HCT116 (cell line): ENCODE results near the gene BRSK2. TPM values are rescaled to one million over a fixed set of nuclear protein-coding genes. Genes with fewer than 3 reads are reported as not detected.

Experiments
- ATAC-seq: fragments of 200-7000 bp; cut with Tn5 transposase; 2 replicates; pipeline ENCODE4 v1.9.1; 2020; ENCODE audit warnings: mild to moderate bottlenecking, moderate library complexity
- BruUV-seq: library from RNA; stranded (reverse); fragments of 400-500 nt; replicated peaks from 2 replicates; lab custom pipeline; 2021; lab: Mats Ljungman, UMichigan
- CTCF ChIA-PET: fragments of 300-600 bp; sonication (Branson Sonifier 250); formaldehyde crosslinking; loops from one replicate; lab custom pipeline; 2021; ENCODE audit warnings: antibody characterized with exemption; lab: Charles Lee
- POLR2A ChIA-PET: fragments of 300-600, 350-600 bp; sonication (Branson Sonifier 250); formaldehyde crosslinking; loops from one replicate; lab custom pipeline; 2021; ENCODE audit warnings: antibody characterized with exemption; lab: Charles Lee
- RAD21 ChIA-PET, 2 experiments: fragments of 300-600 bp; sonication (Branson Sonifier 250); formaldehyde crosslinking; loops; one replicate each; lab custom pipeline; 2023; ENCODE audit warnings: low total read pairs in 2 of 2; ENCODE audit not compliant: uncharacterized antibody in 2 of 2, unreplicated experiment in 2 of 2, low non-redundant PET in 1 of 2; lab: Charles Lee
- DNase-seq: peaks from one replicate; pipeline ENCODE4 v3.0.0-alpha.2; 2010; ENCODE audit warnings: low read depth, low spot score
- H2AFZ ChIP-seq: fragments of 200-600 bp; shearing (Covaris generic), sonication (generic); 2 replicates; pipeline ENCODE4 v1.6.1; 2017; ENCODE audit warnings: low read depth, mixed run types, mixed read lengths, antibody characterized with exemption, low read length; ENCODE audit not compliant: poor library complexity, severe bottlenecking
- H3K27ac ChIP-seq: 2 replicates; pipeline ENCODE4 v1.5.1; 2012; ENCODE audit warnings: low read depth, low read length
- H3K27me3 ChIP-seq: fragments of 200-600 bp; sonication (generic); 2 replicates; pipeline ENCODE4 v1.6.1; 2016; ENCODE audit warnings: mixed run types, low read length, mixed read lengths; ENCODE audit not compliant: insufficient read depth
- H3K36me3 ChIP-seq, 2 experiments: fragments of 200-500 bp in 1 of 2; fragments of 200-600 bp in 1 of 2; sonication (Bioruptor generic) in 1 of 2; sonication (generic) in 1 of 2; 2 replicates each; pipeline versions ENCODE4 v1.5.1 to v1.6.1; 2014 to 2016; ENCODE audit warnings: low read length in 2 of 2, inconsistent platforms in 1 of 2, mixed read lengths in 1 of 2, mixed run types in 1 of 2; ENCODE audit not compliant: insufficient read depth in 2 of 2, control insufficient read depth in 1 of 2
- H3K4me1 ChIP-seq, 2 experiments: fragments of 200-600 bp in 1 of 2; sonication (generic) in 1 of 2; 2 replicates each; pipeline versions ENCODE4 v1.5.1 to v1.6.1; 2012 to 2017; ENCODE audit warnings: low read length in 2 of 2, inconsistent platforms in 1 of 2, mild to moderate bottlenecking in 1 of 2, mixed read lengths in 1 of 2, mixed run types in 1 of 2, moderate library complexity in 1 of 2; ENCODE audit not compliant: insufficient read depth in 2 of 2, control insufficient read depth in 1 of 2
- H3K4me2 ChIP-seq: fragments of 200-600 bp; sonication (generic); 2 replicates; pipeline ENCODE4 v1.6.1; 2017; ENCODE audit warnings: mixed run types, low read length, mixed read lengths
- H3K4me3 ChIP-seq, 2 experiments: fragments of 200-600 bp in 1 of 2; sonication (generic) in 1 of 2; replicated peaks in 1 of 2; 2 replicates each; pipeline ENCODE4 v1.5.1; 2011 to 2016; ENCODE audit warnings: low read length in 2 of 2, control low read depth in 1 of 2, low read depth in 1 of 2, mild to moderate bottlenecking in 1 of 2, mixed read lengths in 1 of 2, mixed run types in 1 of 2
- H3K79me2 ChIP-seq: fragments of 200-600 bp; sonication (generic); 2 replicates; pipeline ENCODE4 v1.6.1; 2017; ENCODE audit warnings: mild to moderate bottlenecking, mixed run types, low read length, moderate library complexity, mixed read lengths; ENCODE audit not compliant: insufficient read depth
- H3K9ac ChIP-seq: fragments of 200-600 bp; sonication (generic); 2 replicates; pipeline ENCODE4 v1.6.1; 2016; ENCODE audit warnings: low read length, mixed read lengths
- H3K9me2 ChIP-seq: fragments of 200-600 bp; sonication (generic), shearing (Covaris generic); 2 replicates; pipeline ENCODE4 v1.6.1; 2017; ENCODE audit warnings: mixed run types, mild to moderate bottlenecking, moderate library complexity; ENCODE audit not compliant: insufficient read depth
- H3K9me3 ChIP-seq, 2 experiments: fragments of 200-500 bp in 1 of 2; fragments of 200-600 bp in 1 of 2; sonication (Bioruptor generic) in 1 of 2; sonication (generic) in 1 of 2; 2 replicates each; pipeline ENCODE4 v1.6.1; 2014 to 2017; ENCODE audit warnings: low read length in 2 of 2, mixed read lengths in 2 of 2, inconsistent platforms in 1 of 2, low read depth in 1 of 2, mild to moderate bottlenecking in 1 of 2, mixed run types in 1 of 2, moderate library complexity in 1 of 2; ENCODE audit not compliant: control insufficient read depth in 1 of 2, insufficient read depth in 1 of 2
- H4K20me1 ChIP-seq: fragments of 200-600 bp; sonication (generic), shearing (Covaris generic); 2 replicates; pipeline ENCODE4 v1.6.1; 2017; ENCODE audit warnings: mixed run types, mild to moderate bottlenecking, moderate library complexity; ENCODE audit not compliant: insufficient read depth
- CBX3 ChIP-seq: IDR thresholded peaks from 2 replicates; pipeline ENCODE4 v1.6.1; 2012; ENCODE audit warnings: low read depth
- CEBPB ChIP-seq: IDR thresholded peaks from 2 replicates; pipeline ENCODE4 v1.6.1; 2012; ENCODE audit warnings: low read depth
- ELF1 ChIP-seq: IDR thresholded peaks from 2 replicates; pipeline ENCODE4 v1.6.1; 2012; ENCODE audit warnings: low read depth, borderline replicate concordance
- EZH2phosphoT487 ChIP-seq: fragments of 200-600 bp; IDR thresholded peaks from 2 replicates; pipeline ENCODE4 v1.6.1; 2018; ENCODE audit warnings: antibody characterized with exemption, borderline replicate concordance
- JUND ChIP-seq: IDR thresholded peaks from 2 replicates; pipeline ENCODE4 v1.6.1; 2012
- RAD21 ChIP-seq: IDR thresholded peaks from 2 replicates; pipeline ENCODE4 v1.6.1; 2012; ENCODE audit warnings: low read depth, mild to moderate bottlenecking
- SRF ChIP-seq: IDR thresholded peaks from 2 replicates; pipeline ENCODE4 v1.6.1; 2012; ENCODE audit warnings: low read depth
- YY1 ChIP-seq: IDR thresholded peaks from 2 replicates; pipeline ENCODE4 v1.6.1; 2011; ENCODE audit warnings: low read length, low read depth, moderate library complexity, mild to moderate bottlenecking; ENCODE audit not compliant: insufficient replicate concordance; ENCODE audit errors: extremely low read depth
- ZNF274 ChIP-seq: fragments of 200-500 bp; sonication (Bioruptor generic); IDR thresholded peaks from 2 replicates; pipeline ENCODE4 v1.6.1; 2014; ENCODE audit warnings: mild to moderate bottlenecking, low read depth, low read length, inconsistent platforms
- intact Hi-C: fragments of 100-400 bp; cut with micrococcal nuclease; formaldehyde crosslinking; loops from 2 replicates; pipeline ENCODE4 v1.10.0; 2022
- total RNA-seq: library from RNA; stranded (reverse); gene quantifications from one replicate; pipeline ENCODE4 v1.2.1, GENCODE V29; 2021; ENCODE audit not compliant: unreplicated experiment
- TF ChIP-seq, protein P1 (sequence below): IDR thresholded peaks from 2 replicates; pipeline ENCODE4 v1.6.1; 2011; ENCODE audit warnings: mild to moderate bottlenecking, low read length, moderate library complexity; ENCODE audit not compliant: insufficient replicate concordance; ENCODE audit errors: extremely low read depth
- TF ChIP-seq, protein P2 (sequence below): IDR thresholded peaks from 2 replicates; pipeline ENCODE4 v1.6.1; 2012
- TF ChIP-seq, protein P3 (sequence below): IDR thresholded peaks from 2 replicates; pipeline ENCODE4 v1.6.1; 2012; ENCODE audit warnings: low read depth

Gene BRSK2
- total RNA-seq, 1 experiment from 2014 or later = 14.0 TPM

DNA sequence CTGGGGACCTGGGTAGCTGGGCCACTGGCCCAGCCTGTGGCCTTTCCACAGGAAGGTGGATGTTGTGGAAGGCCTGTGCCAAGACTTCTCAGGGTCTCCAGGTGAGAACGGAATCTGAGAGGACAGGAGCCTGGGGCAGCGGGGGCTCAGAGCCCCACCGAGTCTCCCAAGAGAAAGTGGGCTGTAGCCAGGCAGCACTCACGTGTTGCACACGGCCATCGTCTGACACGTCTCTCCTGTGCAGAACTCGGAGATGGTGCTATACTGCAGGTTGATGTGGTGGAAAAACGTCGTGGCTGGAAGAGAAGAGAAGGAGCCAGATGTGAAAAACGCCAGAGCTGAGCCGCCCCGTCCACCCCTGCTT lies 90.4 kb downstream of the BRSK2 start:
- H3K4me2 ChIP-seq = no peak overlapping the region
- RAD21 ChIA-PET = no interaction called here
- H3K4me3 ChIP-seq = no peak overlapping the region
- no TSS peak for BruUV-seq
- TF ChIP-seq RAD21 (no peak), JUND (no peak), SRF (no peak), ELF1 (no peak), CEBPB (no peak), CBX3 (no peak), ZNF274 (no peak), YY1 (no peak), EZH2phosphoT487 (no peak)
- TF ChIP-seq, protein P1, sequence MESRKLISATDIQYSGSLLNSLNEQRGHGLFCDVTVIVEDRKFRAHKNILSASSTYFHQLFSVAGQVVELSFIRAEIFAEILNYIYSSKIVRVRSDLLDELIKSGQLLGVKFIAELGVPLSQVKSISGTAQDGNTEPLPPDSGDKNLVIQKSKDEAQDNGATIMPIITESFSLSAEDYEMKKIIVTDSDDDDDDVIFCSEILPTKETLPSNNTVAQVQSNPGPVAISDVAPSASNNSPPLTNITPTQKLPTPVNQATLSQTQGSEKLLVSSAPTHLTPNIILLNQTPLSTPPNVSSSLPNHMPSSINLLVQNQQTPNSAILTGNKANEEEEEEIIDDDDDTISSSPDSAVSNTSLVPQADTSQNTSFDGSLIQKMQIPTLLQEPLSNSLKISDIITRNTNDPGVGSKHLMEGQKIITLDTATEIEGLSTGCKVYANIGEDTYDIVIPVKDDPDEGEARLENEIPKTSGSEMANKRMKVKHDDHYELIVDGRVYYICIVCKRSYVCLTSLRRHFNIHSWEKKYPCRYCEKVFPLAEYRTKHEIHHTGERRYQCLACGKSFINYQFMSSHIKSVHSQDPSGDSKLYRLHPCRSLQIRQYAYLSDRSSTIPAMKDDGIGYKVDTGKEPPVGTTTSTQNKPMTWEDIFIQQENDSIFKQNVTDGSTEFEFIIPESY = no peak
- TF ChIP-seq, protein P2, sequence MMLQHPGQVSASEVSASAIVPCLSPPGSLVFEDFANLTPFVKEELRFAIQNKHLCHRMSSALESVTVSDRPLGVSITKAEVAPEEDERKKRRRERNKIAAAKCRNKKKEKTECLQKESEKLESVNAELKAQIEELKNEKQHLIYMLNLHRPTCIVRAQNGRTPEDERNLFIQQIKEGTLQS = no peak
- TF ChIP-seq, protein P3, sequence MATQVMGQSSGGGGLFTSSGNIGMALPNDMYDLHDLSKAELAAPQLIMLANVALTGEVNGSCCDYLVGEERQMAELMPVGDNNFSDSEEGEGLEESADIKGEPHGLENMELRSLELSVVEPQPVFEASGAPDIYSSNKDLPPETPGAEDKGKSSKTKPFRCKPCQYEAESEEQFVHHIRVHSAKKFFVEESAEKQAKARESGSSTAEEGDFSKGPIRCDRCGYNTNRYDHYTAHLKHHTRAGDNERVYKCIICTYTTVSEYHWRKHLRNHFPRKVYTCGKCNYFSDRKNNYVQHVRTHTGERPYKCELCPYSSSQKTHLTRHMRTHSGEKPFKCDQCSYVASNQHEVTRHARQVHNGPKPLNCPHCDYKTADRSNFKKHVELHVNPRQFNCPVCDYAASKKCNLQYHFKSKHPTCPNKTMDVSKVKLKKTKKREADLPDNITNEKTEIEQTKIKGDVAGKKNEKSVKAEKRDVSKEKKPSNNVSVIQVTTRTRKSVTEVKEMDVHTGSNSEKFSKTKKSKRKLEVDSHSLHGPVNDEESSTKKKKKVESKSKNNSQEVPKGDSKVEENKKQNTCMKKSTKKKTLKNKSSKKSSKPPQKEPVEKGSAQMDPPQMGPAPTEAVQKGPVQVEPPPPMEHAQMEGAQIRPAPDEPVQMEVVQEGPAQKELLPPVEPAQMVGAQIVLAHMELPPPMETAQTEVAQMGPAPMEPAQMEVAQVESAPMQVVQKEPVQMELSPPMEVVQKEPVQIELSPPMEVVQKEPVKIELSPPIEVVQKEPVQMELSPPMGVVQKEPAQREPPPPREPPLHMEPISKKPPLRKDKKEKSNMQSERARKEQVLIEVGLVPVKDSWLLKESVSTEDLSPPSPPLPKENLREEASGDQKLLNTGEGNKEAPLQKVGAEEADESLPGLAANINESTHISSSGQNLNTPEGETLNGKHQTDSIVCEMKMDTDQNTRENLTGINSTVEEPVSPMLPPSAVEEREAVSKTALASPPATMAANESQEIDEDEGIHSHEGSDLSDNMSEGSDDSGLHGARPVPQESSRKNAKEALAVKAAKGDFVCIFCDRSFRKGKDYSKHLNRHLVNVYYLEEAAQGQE = no peak
- H3K27me3 ChIP-seq = no peaks in the 10 kb centered on the region
- H3K79me2 ChIP-seq = no peaks in the 10 kb centered on the region; the same call in 1 of the 2 replicates
- no peaks in the 10 kb centered on the region for H3K36me3 ChIP-seq
- no peak for ATAC-seq
- H4K20me1 ChIP-seq = no peaks in the 10 kb centered on the region
- H3K9ac ChIP-seq = no peak overlapping the region
- H3K27ac ChIP-seq = no peak overlapping the region
- H3K4me1 ChIP-seq = peaks cover 3 to 5% of the 10 kb centered on the region in 2 experiments; a peak in 2 of 4 replicates
- CTCF ChIA-PET = no interaction called here
- intact Hi-C loops = no loop called here
- H2AFZ ChIP-seq = no peak overlapping the region
- POLR2A ChIA-PET = no interaction called here
- no peaks in the 10 kb centered on the region for H3K9me2 ChIP-seq
- no peaks in the 10 kb centered on the region for H3K9me3 ChIP-seq
- no peak for DNase-seq
